Activated CD4-positive, alpha-beta T cell treated with anti-CD3 and anti-CD28 coated beads for 36 hours (primary cell): ENCODE measurements around the gene CDYL2. TPM values are rescaled to one million over a fixed set of nuclear protein-coding genes. Genes with fewer than 3 reads are reported as not detected.

Experiments
- ATAC-seq: fragments of 200-7000 bp; cut with Tn5 transposase; one replicate; pipeline ENCODE4 v1.10.0; 2021; ENCODE audit warnings: mild to moderate bottlenecking, moderate library complexity
- CTCF ChIA-PET: fragments of 350-600 bp; sonication (Branson Sonifier 250); formaldehyde crosslinking; loops from one replicate; lab custom pipeline; 2021; ENCODE audit warnings: antibody characterized with exemption; lab: Charles Lee
- POLR2A ChIA-PET: fragments of 350-600 bp; sonication (Branson Sonifier 250); formaldehyde crosslinking; loops from one replicate; lab custom pipeline; 2021; ENCODE audit warnings: antibody characterized with exemption, inconsistent platforms; lab: Charles Lee
- DNase-seq: peaks from one replicate; pipeline ENCODE4 v3.0.0-alpha.2; 2020
- H3K27ac Mint-ChIP-seq: one replicate; pipeline ENCODE4 v1.8.0; 2021; ENCODE audit warnings: mixed read lengths
- H3K27me3 Mint-ChIP-seq: one replicate; pipeline ENCODE4 v1.8.0; 2021; ENCODE audit warnings: mixed read lengths
- H3K36me3 Mint-ChIP-seq: one replicate; pipeline ENCODE4 v1.8.0; 2021; ENCODE audit warnings: low read depth, mixed read lengths
- H3K4me1 Mint-ChIP-seq: one replicate; pipeline ENCODE4 v1.8.0; 2021; ENCODE audit warnings: mixed read lengths
- H3K4me3 Mint-ChIP-seq: one replicate; pipeline ENCODE4 v1.8.0; 2021; ENCODE audit warnings: mild to moderate bottlenecking, moderate library complexity, mixed read lengths
- H3K9me3 Mint-ChIP-seq: one replicate; pipeline ENCODE4 v1.8.0; 2021; ENCODE audit warnings: low read depth, mixed read lengths
- intact Hi-C, 2 experiments: fragments of 100-400 bp; cut with DNase I in 1 of 2; cut with micrococcal nuclease in 1 of 2; formaldehyde crosslinking; loops; one replicate each; pipeline versions ENCODE4 v1.14.2 to v1.15.1; 2022 to 2024; cut with DNase I, micrococcal nuclease
- total RNA-seq, 2 experiments: library from RNA; stranded (reverse); gene quantifications; one replicate each; pipeline ENCODE4 v1.2.3, GENCODE V29; 2021

CDYL2 gene
- total RNA-seq, 2 experiments from 2014 or later = 17.6 to 21.5 TPM

DNA sequence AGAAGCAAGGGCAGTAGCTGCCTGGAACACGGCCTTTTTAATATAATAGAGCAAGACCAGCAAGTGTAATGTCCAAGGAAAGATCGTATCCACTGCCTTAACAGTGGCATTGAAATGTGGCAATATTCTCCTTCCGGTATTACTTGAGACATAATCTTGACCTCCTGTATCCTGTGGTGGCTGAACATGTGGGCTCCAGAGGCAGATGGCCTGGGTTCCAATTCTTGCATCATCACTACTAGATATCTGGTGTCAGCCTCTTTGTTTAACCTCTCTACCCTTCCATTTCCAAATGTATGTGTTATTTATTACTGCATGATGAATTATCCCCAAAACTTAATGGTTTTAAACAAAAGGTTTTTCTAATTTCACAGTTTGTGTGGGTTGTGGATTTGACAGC is 3.5 kb upstream of the CDYL2 start:
- H3K9me3 Mint-ChIP-seq = no peaks in the 10 kb centered on the region
- H3K36me3 Mint-ChIP-seq = no peaks in the 10 kb centered on the region
- DNase-seq = no peak
- intact Hi-C loops = loop anchor here (1.0 to 10.0 kb wide), 8 partner anchors 49 to 963 kb away; partner anchors contain the start of genes CMC2 (in 2 of the 2), CENPN (in 1 of the 2) and DYNLRB2 (in 1 of the 2)
- no peak overlapping the region for H3K27ac Mint-ChIP-seq
- H3K4me3 Mint-ChIP-seq = no peak overlapping the region
- POLR2A ChIA-PET = interaction anchor here (1.0 kb wide), 1 partner anchor 224 kb away, joined by 4 read pairs; no protein-coding TSS in a partner anchor
- CTCF ChIA-PET = interaction anchor here (5.3 kb wide), 1 partner anchor 281 kb away, joined by 25 read pairs; no protein-coding TSS in a partner anchor
- peaks cover 22% of the 10 kb centered on the region for H3K4me1 Mint-ChIP-seq
- no peaks in the 10 kb centered on the region for H3K27me3 Mint-ChIP-seq
- ATAC-seq = no peak

- H3K27ac Mint-ChIP-seq = peak overlapping the region; percentile 82
- DNase-seq = peak; percentile 84
- peaks cover 5% of the 10 kb centered on the region for H3K36me3 Mint-ChIP-seq
- H3K4me3 Mint-ChIP-seq = peak overlapping the region; percentile 3
- ChIA-PET POLR2A (interaction anchor here (0.6 to 1.0 kb wide), 4 partner anchors 47 to 238 kb away, joined by 3 to 5 read pairs (median 4); no protein-coding TSS in a partner anchor), CTCF (interaction anchor here (0.6 to 5.3 kb wide), 6 partner anchors 18 to 1614 kb away, joined by 3 to 25 read pairs (median 4); no protein-coding TSS in a partner anchor)
- peaks cover 30% of the 10 kb centered on the region for H3K4me1 Mint-ChIP-seq
- ATAC-seq = peak; percentile 85
- intact Hi-C loops = loop anchor here (1.0 to 10.0 kb wide), 8 partner anchors 48 to 962 kb away; partner anchors contain the start of genes CMC2 (in 2 of the 2), CENPN (in 1 of the 2) and DYNLRB2 (in 1 of the 2)
- H3K9me3 Mint-ChIP-seq = no peaks in the 10 kb centered on the region
- no peaks in the 10 kb centered on the region for H3K27me3 Mint-ChIP-seq
These were observed 2.5 kb upstream of the CDYL2 start for GRCh38 chr16:80806927-80807340.

DNA sequence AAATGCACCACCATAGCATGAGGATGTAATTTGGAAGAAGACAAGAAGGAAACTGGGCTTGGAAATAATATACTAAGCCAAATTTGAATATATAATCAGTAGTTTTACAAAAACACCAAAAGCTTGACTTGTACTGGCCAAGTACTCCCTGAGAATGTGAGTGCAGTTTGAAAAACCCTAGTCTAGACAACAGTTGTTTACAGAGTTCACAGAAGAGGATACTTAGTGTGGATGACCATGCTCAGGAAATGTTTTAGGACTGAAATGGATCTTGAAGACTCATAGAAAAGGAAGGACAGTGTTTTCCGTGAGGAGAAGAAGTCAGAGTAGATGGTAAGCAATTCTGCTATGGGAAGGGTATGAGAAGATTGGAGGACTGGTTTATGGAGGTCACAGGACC is 1.9 kb upstream of the CDYL2 start:
- Mint-ChIP-seq H3K36me3 (peaks cover 5% of the 10 kb centered on the region), H3K4me3 (peak overlapping the region; percentile 3), H3K4me1 (peaks cover 32% of the 10 kb centered on the region), H3K27ac (peak overlapping the region; percentile 82), H3K9me3 (no peaks in the 10 kb centered on the region), H3K27me3 (no peaks in the 10 kb centered on the region)
- POLR2A ChIA-PET = no interaction called here
- CTCF ChIA-PET = interaction anchor here (0.6 to 5.3 kb wide), 2 partner anchors 191 to 280 kb away, joined by 5 to 25 read pairs; no protein-coding TSS in a partner anchor
- no peak for DNase-seq
- intact Hi-C loops = loop anchor here in 1 of 2 experiments (2.0 to 10.0 kb wide), 5 partner anchors 47 to 961 kb away; partner anchors contain the start of genes CENPN, CMC2 and DYNLRB2
- ATAC-seq = no peak

DNA sequence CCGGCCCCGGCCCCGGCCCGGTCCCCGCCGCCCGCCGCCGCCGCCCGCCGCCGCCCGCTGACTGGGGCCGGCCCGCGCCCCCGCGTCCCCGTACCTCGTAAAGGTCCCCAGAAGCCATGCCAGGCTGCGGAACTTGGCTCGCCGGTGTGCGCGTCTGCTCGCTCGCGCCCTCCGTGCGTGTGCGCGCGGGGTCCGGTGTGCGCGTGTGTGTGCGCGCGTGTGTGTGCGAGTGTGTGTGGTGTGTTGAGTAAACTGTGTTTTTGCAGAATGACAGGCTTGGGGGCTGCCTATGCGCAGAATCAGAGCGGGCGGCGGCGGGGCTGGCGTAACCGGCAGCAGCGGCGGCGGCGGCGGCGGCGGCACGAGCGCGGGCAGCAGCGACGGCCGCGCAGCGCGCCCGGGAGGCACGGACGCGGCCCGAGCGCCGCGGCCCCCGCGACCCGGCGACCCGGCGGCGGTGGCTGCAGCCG is 307 bp downstream of the CDYL2 start:
- no peaks in the 10 kb centered on the region for H3K9me3 Mint-ChIP-seq
- H3K27me3 Mint-ChIP-seq = no peaks in the 10 kb centered on the region
- H3K4me3 Mint-ChIP-seq = peak overlapping the region; percentile 84
- H3K4me1 Mint-ChIP-seq = peaks cover 32% of the 10 kb centered on the region
- intact Hi-C loops = loop anchor here (1.0 to 10.0 kb wide), 5 partner anchors 132 to 959 kb away; partner anchors contain the start of genes CENPN (in 1 of the 2), CMC2 (in 1 of the 2) and DYNLRB2 (in 1 of the 2)
- ATAC-seq (peak; percentile 48), DNase-seq (peak; percentile 81)
- ChIA-PET POLR2A (no interaction called here), CTCF (no interaction called here)
- H3K36me3 Mint-ChIP-seq = peaks cover 5% of the 10 kb centered on the region
- H3K27ac Mint-ChIP-seq = peak overlapping the region; percentile 89

GRCh38 chr16:80803339-80804055 is 901 bp downstream of the CDYL2 start:
- POLR2A ChIA-PET = no interaction called here
- Mint-ChIP-seq H3K27ac (peak overlapping the region; percentile 82), H3K4me3 (peak overlapping the region; percentile 84), H3K36me3 (peaks cover 5% of the 10 kb centered on the region), H3K27me3 (no peaks in the 10 kb centered on the region), H3K9me3 (no peaks in the 10 kb centered on the region), H3K4me1 (peaks cover 32% of the 10 kb centered on the region)
- CTCF ChIA-PET = no interaction called here
- peak; percentile 10 for ATAC-seq
- intact Hi-C loops = loop anchor here (1.0 to 10.0 kb wide), 5 partner anchors 131 to 959 kb away; partner anchors contain the start of genes CENPN (in 1 of the 2), CMC2 (in 1 of the 2) and DYNLRB2 (in 1 of the 2)
- DNase-seq = peak; percentile 69

DNA sequence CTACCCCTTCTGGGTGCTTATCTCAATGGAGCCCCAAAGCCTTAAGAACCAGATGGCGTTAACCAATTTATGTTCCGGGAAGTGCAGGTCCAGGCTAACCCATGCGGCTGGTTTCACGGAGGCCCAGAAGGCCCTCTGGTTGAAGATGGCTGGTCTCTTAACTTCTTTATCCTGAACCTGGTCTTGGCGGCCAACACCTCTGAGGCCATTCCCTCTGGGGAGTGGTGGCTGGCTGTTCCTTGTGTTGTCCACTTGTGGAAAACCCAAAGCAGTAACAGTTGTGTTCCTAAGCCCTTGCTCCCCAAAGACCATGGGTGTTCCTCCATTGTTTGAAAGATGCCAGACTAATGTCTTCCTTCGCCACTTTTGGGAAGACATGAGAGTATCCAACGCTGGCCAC is 1.5 kb downstream of the CDYL2 start:
- DNase-seq (no peak), ATAC-seq (no peak)
- intact Hi-C loops = loop anchor here (5.0 to 10.0 kb wide), 4 partner anchors 131 to 958 kb away; partner anchors contain the start of genes CENPN (in 1 of the 2) and CMC2 (in 1 of the 2)
- Mint-ChIP-seq H3K9me3 (no peaks in the 10 kb centered on the region), H3K4me1 (peaks cover 32% of the 10 kb centered on the region), H3K27ac (peak overlapping the region; percentile 44), H3K4me3 (peak overlapping the region; percentile 63), H3K36me3 (peaks cover 5% of the 10 kb centered on the region), H3K27me3 (no peaks in the 10 kb centered on the region)
- ChIA-PET CTCF (no interaction called here), POLR2A (no interaction called here)

- CTCF ChIA-PET = interaction anchor here (0.6 kb wide), 1 partner anchor 10 kb away, joined by 3 read pairs; no protein-coding TSS in a partner anchor
- H3K9me3 Mint-ChIP-seq = no peaks in the 10 kb centered on the region
These were observed 2.3 kb downstream of the CDYL2 start for GRCh38 chr16:80802138-80802537.

GRCh38 chr16:80794071-80794470 is 10.3 kb downstream of the CDYL2 start:
- Mint-ChIP-seq H3K4me1 (peaks cover 3% of the 10 kb centered on the region), H3K4me3 (no peak overlapping the region), H3K27me3 (no peaks in the 10 kb centered on the region), H3K27ac (no peak overlapping the region), H3K36me3 (no peaks in the 10 kb centered on the region), H3K9me3 (no peaks in the 10 kb centered on the region)
- DNase-seq = no peak
- CTCF ChIA-PET = no interaction called here
- no peak for ATAC-seq
- intact Hi-C loops = no loop called here
- POLR2A ChIA-PET = no interaction called here

More at GRCh38 chr16:80802138-80802537, 2.3 kb downstream of the CDYL2 start:
- peak overlapping the region; percentile 63 for H3K27ac Mint-ChIP-seq
- DNase-seq = no peak
- intact Hi-C loops = loop anchor here (5.0 to 10.0 kb wide), 4 partner anchors 130 to 957 kb away; partner anchors contain the start of genes CENPN (in 1 of the 2) and CMC2 (in 1 of the 2)
- peaks cover 25% of the 10 kb centered on the region for H3K4me1 Mint-ChIP-seq
- ATAC-seq = peak; percentile 23
- peaks cover 5% of the 10 kb centered on the region for H3K36me3 Mint-ChIP-seq
- H3K4me3 Mint-ChIP-seq = peak overlapping the region; percentile 34
- POLR2A ChIA-PET = no interaction called here
- H3K27me3 Mint-ChIP-seq = no peaks in the 10 kb centered on the region

- Mint-ChIP-seq H3K27ac (no peak overlapping the region), H3K9me3 (peaks cover under 1% of the 10 kb centered on the region), H3K4me3 (no peak overlapping the region), H3K27me3 (no peaks in the 10 kb centered on the region), H3K36me3 (no peaks in the 10 kb centered on the region), H3K4me1 (peaks cover 10% of the 10 kb centered on the region)
- POLR2A ChIA-PET = no interaction called here
- intact Hi-C loops = no loop called here
- CTCF ChIA-PET = interaction anchor here (0.6 to 1.4 kb wide), 3 partner anchors 17 to 265 kb away, joined by 3 to 4 read pairs (median 3); no protein-coding TSS in a partner anchor
- no peak for ATAC-seq
- DNase-seq = no peak
These were observed 12.4 kb downstream of the CDYL2 start for GRCh38 chr16:80792031-80792430.

DNA sequence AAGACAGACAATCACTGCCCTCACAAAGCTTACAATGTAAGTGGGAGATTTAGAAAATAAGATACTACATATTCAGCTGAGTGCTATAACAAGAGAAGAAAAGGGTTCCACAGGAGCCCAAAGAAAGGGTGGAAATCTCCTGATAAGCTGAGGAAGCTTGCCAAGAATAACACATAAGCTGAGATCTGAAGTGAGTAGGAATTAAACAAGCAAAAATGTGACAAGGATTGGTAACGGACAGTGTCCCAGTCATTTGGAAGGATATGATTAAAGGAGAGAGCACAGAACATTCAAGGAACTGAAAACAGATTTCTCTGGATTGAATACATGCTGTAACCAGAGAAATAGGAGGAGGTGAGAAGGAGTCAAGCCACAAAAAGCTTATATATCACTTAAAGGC is 13.0 kb downstream of the CDYL2 start:
- DNase-seq (no peak), ATAC-seq (no peak)
- CTCF ChIA-PET = interaction anchor here (0.6 to 1.5 kb wide), 3 partner anchors 15 to 265 kb away, joined by 3 to 4 read pairs (median 4); no protein-coding TSS in a partner anchor
- POLR2A ChIA-PET = no interaction called here
- no peaks in the 10 kb centered on the region for H3K27me3 Mint-ChIP-seq
- H3K36me3 Mint-ChIP-seq = peaks cover 2% of the 10 kb centered on the region
- no peak overlapping the region for H3K27ac Mint-ChIP-seq
- no peak overlapping the region for H3K4me3 Mint-ChIP-seq
- peaks cover 6% of the 10 kb centered on the region for H3K4me1 Mint-ChIP-seq
- H3K9me3 Mint-ChIP-seq = peaks cover 5% of the 10 kb centered on the region
- intact Hi-C loops = no loop called here

- ATAC-seq = no peak
- Mint-ChIP-seq H3K4me1 (peaks cover 6% of the 10 kb centered on the region), H3K27ac (no peak overlapping the region), H3K27me3 (no peaks in the 10 kb centered on the region), H3K9me3 (peaks cover 10% of the 10 kb centered on the region), H3K4me3 (no peak overlapping the region), H3K36me3 (peaks cover 2% of the 10 kb centered on the region)
- POLR2A ChIA-PET = no interaction called here
- no peak for DNase-seq
- CTCF ChIA-PET = interaction anchor here (1.5 kb wide), 1 partner anchor 14 kb away, joined by 4 read pairs; no protein-coding TSS in a partner anchor
- intact Hi-C loops = no loop called here
These were observed 13.6 kb downstream of the CDYL2 start for GRCh38 chr16:80790751-80791150.
